IMR-90 (cell line): ENCODE data around the gene SDK1. TPM values are rescaled to one million over a fixed set of nuclear protein-coding genes. Genes with fewer than 3 reads are reported as not detected.

ENCODE experiments used
- ATAC-seq: fragments of 200-7000 bp; cut with Tn5 transposase; 2 replicates; pipeline ENCODE4 v1.9.1; 2020; ENCODE audit warnings: low read depth, mild to moderate bottlenecking, moderate library complexity
- BruUV-seq: library from RNA; stranded (reverse); fragments of 400-500 nt; replicated peaks from 2 replicates; lab custom pipeline; 2021; lab: Mats Ljungman, UMichigan
- CTCF ChIA-PET: fragments of 300-600 bp; formaldehyde crosslinking; extraction: SDS; loops from one replicate; lab custom pipeline; 2021; ENCODE audit warnings: antibody characterized with exemption; lab: Yijun Ruan, JAX
- POLR2A ChIA-PET: fragments of 300-600 bp; sonication (Branson Sonifier 250); formaldehyde crosslinking; loops from one replicate; lab custom pipeline; 2022; ENCODE audit warnings: antibody characterized with exemption; ENCODE audit not compliant: unreplicated experiment; lab: Charles Lee
- DNase-seq: peaks from one replicate; pipeline ENCODE4 v3.0.0; 2013
- H2AFZ ChIP-seq: replicated peaks from 2 replicates; pipeline ENCODE3; 2013; ENCODE audit warnings: low read length, mild to moderate bottlenecking; ENCODE audit not compliant: poor library complexity
- H2AK5ac ChIP-seq: 2 replicates; pipeline ENCODE4 v1.6.1; 2013; ENCODE audit warnings: low read depth, low read length, inconsistent platforms
- H2AK9ac ChIP-seq: replicated peaks from 2 replicates; pipeline ENCODE3; 2013; ENCODE audit warnings: mild to moderate bottlenecking, low read depth, low read length, moderate library complexity; ENCODE audit not compliant: poor library complexity
- H2BK120ac ChIP-seq: 2 replicates; pipeline ENCODE4 v1.6.1; 2013; ENCODE audit warnings: low read depth, low read length, inconsistent platforms
- H2BK15ac ChIP-seq: 3 replicates; pipeline ENCODE4 v1.6.1; 2013; ENCODE audit warnings: low read depth, low read length, inconsistent platforms
- H2BK20ac ChIP-seq: 2 replicates; pipeline ENCODE4 v1.6.1; 2013; ENCODE audit warnings: low read depth, mild to moderate bottlenecking, inconsistent platforms, low read length, moderate library complexity
- H2BK5ac ChIP-seq: 2 replicates; pipeline ENCODE4 v1.6.1; 2013; ENCODE audit warnings: mild to moderate bottlenecking, low read depth, low read length, inconsistent platforms; ENCODE audit not compliant: poor library complexity, severe bottlenecking
- H3K14ac ChIP-seq: replicated peaks from 2 replicates; pipeline ENCODE4 v1.6.1; 2013; ENCODE audit warnings: low read depth, low read length, inconsistent platforms
- H3K18ac ChIP-seq: 2 replicates; pipeline ENCODE4 v1.6.1; 2013; ENCODE audit warnings: low read depth, low read length, control low read depth
- H3K23ac ChIP-seq: 2 replicates; pipeline ENCODE4 v1.6.1; 2013; ENCODE audit warnings: low read depth, low read length, inconsistent platforms
- H3K27ac ChIP-seq: 2 replicates; pipeline ENCODE4 v1.5.1; 2013; ENCODE audit warnings: mild to moderate bottlenecking, control low read depth, low read length; ENCODE audit not compliant: insufficient read depth
- H3K27me3 ChIP-seq: 2 replicates; pipeline ENCODE4 v1.6.1; 2013; ENCODE audit warnings: low read length; ENCODE audit not compliant: control insufficient read depth, insufficient read depth
- H3K36me3 ChIP-seq: 2 replicates; pipeline ENCODE4 v1.6.1; 2013; ENCODE audit warnings: low read length, mixed read lengths; ENCODE audit not compliant: control insufficient read depth, insufficient read depth
- H3K4ac ChIP-seq: 2 replicates; pipeline ENCODE4 v1.6.1; 2013; ENCODE audit warnings: low read depth, low read length, inconsistent platforms
- H3K4me1 ChIP-seq: 2 replicates; pipeline ENCODE4 v1.6.1; 2013; ENCODE audit warnings: low read length, mixed read lengths; ENCODE audit not compliant: control insufficient read depth, insufficient read depth
- H3K4me2 ChIP-seq: 2 replicates; pipeline ENCODE4 v1.6.1; 2013; ENCODE audit warnings: low read depth, mild to moderate bottlenecking, control low read depth, low read length, moderate library complexity
- H3K4me3 ChIP-seq: 2 replicates; pipeline ENCODE4 v1.5.1; 2013; ENCODE audit warnings: low read depth, mild to moderate bottlenecking, control low read depth, low read length, moderate library complexity; ENCODE audit not compliant: insufficient read depth
- H3K56ac ChIP-seq: 2 replicates; pipeline ENCODE4 v1.6.1; 2013; ENCODE audit warnings: low read length, inconsistent platforms; ENCODE audit not compliant: insufficient read depth; ENCODE audit errors: extremely low read depth
- H3K79me1 ChIP-seq, 2 experiments: 2 replicates each; pipeline ENCODE4 v1.6.1; 2013; ENCODE audit warnings: low read length in 2 of 2, inconsistent platforms in 1 of 2, low read depth in 1 of 2
- H3K9ac ChIP-seq: 2 replicates; pipeline ENCODE4 v1.6.1; 2013; ENCODE audit warnings: low read depth, low read length, control low read depth
- H3K9me1 ChIP-seq: 2 replicates; pipeline ENCODE4 v1.6.1; 2013; ENCODE audit warnings: low read length, inconsistent platforms; ENCODE audit not compliant: insufficient read depth
- H3K9me3 ChIP-seq: 2 replicates; pipeline ENCODE4 v1.6.1; 2013; ENCODE audit warnings: low read length; ENCODE audit not compliant: control insufficient read depth, insufficient read depth
- H4K20me1 ChIP-seq: 2 replicates; pipeline ENCODE4 v1.6.1; 2013; ENCODE audit warnings: low read length, inconsistent platforms; ENCODE audit not compliant: insufficient read depth
- H4K5ac ChIP-seq: 2 replicates; pipeline ENCODE4 v1.6.1; 2013; ENCODE audit warnings: mild to moderate bottlenecking, low read depth, low read length, control low read depth
- H4K8ac ChIP-seq, 2 experiments: 2 replicates each; pipeline ENCODE4 v1.6.1; 2013; ENCODE audit warnings: low read depth in 2 of 2, low read length in 2 of 2, control low read depth in 1 of 2, inconsistent platforms in 1 of 2
- H4K91ac ChIP-seq: 2 replicates; pipeline ENCODE4 v1.6.1; 2013; ENCODE audit warnings: low read depth, low read length, inconsistent platforms; ENCODE audit not compliant: insufficient read depth
- BHLHE40 ChIP-seq: fragments of 150-350 bp; IDR thresholded peaks from 2 replicates; pipeline ENCODE4 v1.6.1; 2016; ENCODE audit warnings: mild to moderate bottlenecking, low read depth, low read length
- FOS ChIP-seq: fragments of 150-350 bp; IDR thresholded peaks from 2 replicates; pipeline ENCODE4 v1.6.1; 2016; ENCODE audit warnings: low read depth, low read length
- MXI1 ChIP-seq: IDR thresholded peaks from 2 replicates; pipeline ENCODE4 v1.6.1; 2012; ENCODE audit warnings: low read depth, mild to moderate bottlenecking, low read length, moderate library complexity, borderline replicate concordance
- NFE2L2 ChIP-seq: fragments of 150-350 bp; IDR thresholded peaks from 2 replicates; pipeline ENCODE4 v1.6.1; 2016; ENCODE audit warnings: low read depth, mild to moderate bottlenecking, low read length
- RAD21 ChIP-seq: IDR thresholded peaks from 2 replicates; pipeline ENCODE4 v1.6.1; 2012; ENCODE audit warnings: low read length, improper control_type of control experiment
- RCOR1 ChIP-seq: IDR thresholded peaks from 2 replicates; pipeline ENCODE4 v1.6.1; 2012; ENCODE audit warnings: mild to moderate bottlenecking, low read length, improper control_type of control experiment; ENCODE audit not compliant: insufficient replicate concordance
- RFX5 ChIP-seq: IDR thresholded peaks from 2 replicates; pipeline ENCODE4 v1.8.0; 2012; ENCODE audit warnings: low read depth, mild to moderate bottlenecking, low read length, moderate library complexity
- SMC3 ChIP-seq: fragments of 150-350 bp; IDR thresholded peaks from 2 replicates; pipeline ENCODE4 v1.6.1; 2016; ENCODE audit warnings: low read depth, mild to moderate bottlenecking, antibody characterized with exemption, low read length, moderate library complexity
- WGBS, 2 experiments: methylation state at CpG; one replicate each; pipeline versions ENCODE4 v1.1.5 to v1.1.7; 2013; ENCODE audit warnings: missing lambda C conversion rate in 2 of 2; ENCODE audit not compliant: insufficient read length in 1 of 2; ENCODE audit errors: extremely low coverage in 2 of 2; 5-methylcytosine and 5-hydroxymethylcytosine counted together
- dilution Hi-C: fragments of 300-500 bp; cut with HindIII; formaldehyde crosslinking; loops from one replicate; pipeline ENCODE4 v1.14.3; 2018; ENCODE audit warnings: low sequenced_read_pairs; ENCODE audit not compliant: unreplicated experiment
- in situ Hi-C: fragments of 300-500 bp; cut with MboI; formaldehyde crosslinking; loops from 3 replicates; pipeline ENCODE4 v1.14.3; 2019; ENCODE audit warnings: low sequenced_read_pairs, inconsistent platforms, mixed read lengths
- intact Hi-C: fragments of 100-400 bp; cut with micrococcal nuclease; formaldehyde crosslinking; loops from 2 replicates; pipeline ENCODE4 v1.10.0; 2022
- polyA plus RNA-seq, 3 experiments: library from polyadenylated mRNA; depleted of rRNA; stranded (reverse); fragments of >200 nt; gene quantifications; 2 replicates each; pipeline ENCODE4 v1.2.3, GENCODE V29; 2012; ENCODE audit warnings: low replicate concordance in 1 of 3
- total RNA-seq: library from RNA; depleted of rRNA; stranded (reverse); fragments of >200 nt; gene quantifications from 2 replicates; pipeline ENCODE4 v1.2.3, GENCODE V29; 2012
- TF ChIP-seq, protein P1 (sequence below): fragments of 150-350 bp; IDR thresholded peaks from 2 replicates; pipeline ENCODE4 v1.6.1; 2016; ENCODE audit warnings: low read depth, mild to moderate bottlenecking, low read length, moderate library complexity, borderline replicate concordance
- TF ChIP-seq, protein P2 (sequence below): fragments of 150-350 bp; IDR thresholded peaks from 2 replicates; pipeline ENCODE4 v1.6.1; 2017; ENCODE audit warnings: mild to moderate bottlenecking, antibody characterized with exemption, low read length, low read depth

Gene SDK1
- total and polyA plus RNA-seq, 2 of the 4 experiments (the other 2 are of a cell fraction): 1.5 to 1.6 TPM

DNA sequence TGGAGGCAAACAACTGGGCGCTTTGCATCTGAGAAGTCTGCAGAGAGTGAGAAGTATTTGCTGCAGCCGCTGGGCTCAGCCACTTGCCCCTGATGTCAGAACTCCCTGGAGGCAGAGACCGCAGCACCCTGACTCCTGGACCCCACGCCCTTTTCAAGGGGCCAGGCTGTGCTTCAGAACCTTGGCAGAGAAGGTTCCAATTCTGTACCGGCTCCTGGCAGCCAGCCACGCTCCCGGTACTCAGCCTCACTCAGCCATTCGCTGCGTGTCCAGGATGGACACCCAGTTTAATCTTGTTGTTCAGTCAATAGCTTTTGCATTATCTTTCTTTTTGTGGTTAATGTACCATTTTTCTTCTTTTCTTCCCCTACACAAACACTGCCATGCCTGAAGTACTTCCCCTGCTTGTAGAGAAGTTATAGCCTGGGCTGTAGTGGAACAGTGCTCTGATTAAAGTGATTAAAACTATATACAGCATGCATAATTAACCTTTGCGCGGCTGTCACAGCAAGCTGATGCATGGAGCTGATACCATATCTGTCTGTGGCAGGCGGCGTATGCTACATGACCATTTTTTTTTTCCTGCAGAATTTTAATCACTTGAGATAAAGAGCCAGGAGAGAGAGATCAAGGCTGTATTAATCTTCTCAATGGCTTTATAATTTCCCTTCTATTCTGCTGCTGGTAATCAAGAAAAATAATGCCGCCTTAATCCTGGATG is 578.5 kb downstream of the SDK1 start:
- Histone ChIP-seq H2BK5ac (no peak overlapping the region), H3K4ac (no peak overlapping the region), H3K9ac (no peak overlapping the region), H4K8ac (no peak overlapping the region), H2AFZ (no peak overlapping the region), H4K91ac (no peak overlapping the region), H3K56ac (no peak overlapping the region), H3K36me3 (no peaks in the 10 kb centered on the region), H3K14ac (no peak overlapping the region), H3K27ac (no peak overlapping the region), H3K4me1 (no peaks in the 10 kb centered on the region), H3K9me3 (peaks cover 6% of the 10 kb centered on the region; the same call in 1 of the 2 replicates), H2BK20ac (no peak overlapping the region), H2BK15ac (no peak overlapping the region), H4K5ac (no peak overlapping the region), H2BK120ac (no peak overlapping the region), H3K23ac (no peak overlapping the region), H3K4me2 (no peak overlapping the region), H2AK5ac (no peak overlapping the region), H4K20me1 (no peaks in the 10 kb centered on the region), H3K4me3 (no peak overlapping the region), H3K79me1 (no peaks in the 10 kb centered on the region), H3K18ac (no peak overlapping the region), H3K27me3 (no peaks in the 10 kb centered on the region), H3K9me1 (no peaks in the 10 kb centered on the region), H2AK9ac (no peak overlapping the region)
- no TSS peak for BruUV-seq
- ChIA-PET CTCF (no interaction called here), POLR2A (no interaction called here)
- DNase-seq: no peak
- dilution Hi-C loops: no loop called here
- intact Hi-C loops: no loop called here
- no peak for ATAC-seq
- in situ Hi-C loops: no loop called here
- WGBS, 2 experiments: 42% methylated on average over 2 of the region's 14 CpGs; no CpG with 5 or more reads in 1 of the 2 experiments
- TF ChIP-seq SMC3 (no peak), RAD21 (no peak), MXI1 (no peak), RCOR1 (no peak), BHLHE40 (no peak), NFE2L2 (no peak), FOS (no peak), RFX5 (no peak)
- TF ChIP-seq, protein P1, sequence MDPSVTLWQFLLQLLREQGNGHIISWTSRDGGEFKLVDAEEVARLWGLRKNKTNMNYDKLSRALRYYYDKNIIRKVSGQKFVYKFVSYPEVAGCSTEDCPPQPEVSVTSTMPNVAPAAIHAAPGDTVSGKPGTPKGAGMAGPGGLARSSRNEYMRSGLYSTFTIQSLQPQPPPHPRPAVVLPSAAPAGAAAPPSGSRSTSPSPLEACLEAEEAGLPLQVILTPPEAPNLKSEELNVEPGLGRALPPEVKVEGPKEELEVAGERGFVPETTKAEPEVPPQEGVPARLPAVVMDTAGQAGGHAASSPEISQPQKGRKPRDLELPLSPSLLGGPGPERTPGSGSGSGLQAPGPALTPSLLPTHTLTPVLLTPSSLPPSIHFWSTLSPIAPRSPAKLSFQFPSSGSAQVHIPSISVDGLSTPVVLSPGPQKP: no peak
- TF ChIP-seq, protein P2, sequence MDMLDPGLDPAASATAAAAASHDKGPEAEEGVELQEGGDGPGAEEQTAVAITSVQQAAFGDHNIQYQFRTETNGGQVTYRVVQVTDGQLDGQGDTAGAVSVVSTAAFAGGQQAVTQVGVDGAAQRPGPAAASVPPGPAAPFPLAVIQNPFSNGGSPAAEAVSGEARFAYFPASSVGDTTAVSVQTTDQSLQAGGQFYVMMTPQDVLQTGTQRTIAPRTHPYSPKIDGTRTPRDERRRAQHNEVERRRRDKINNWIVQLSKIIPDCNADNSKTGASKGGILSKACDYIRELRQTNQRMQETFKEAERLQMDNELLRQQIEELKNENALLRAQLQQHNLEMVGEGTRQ: no peak
